GM21786 (cell line): ENCODE results near the gene DDX24.
A peak's percentile ranks its signal among the peaks of the same experiment; 100 is the strongest.

Experiments
- ATAC-seq: cut with Tn5 transposase; IDR thresholded peaks from one replicate; pipeline ENCODE4 v1.9.1; 2021; ENCODE audit not compliant: unreplicated experiment

Gene DDX24

DNA sequence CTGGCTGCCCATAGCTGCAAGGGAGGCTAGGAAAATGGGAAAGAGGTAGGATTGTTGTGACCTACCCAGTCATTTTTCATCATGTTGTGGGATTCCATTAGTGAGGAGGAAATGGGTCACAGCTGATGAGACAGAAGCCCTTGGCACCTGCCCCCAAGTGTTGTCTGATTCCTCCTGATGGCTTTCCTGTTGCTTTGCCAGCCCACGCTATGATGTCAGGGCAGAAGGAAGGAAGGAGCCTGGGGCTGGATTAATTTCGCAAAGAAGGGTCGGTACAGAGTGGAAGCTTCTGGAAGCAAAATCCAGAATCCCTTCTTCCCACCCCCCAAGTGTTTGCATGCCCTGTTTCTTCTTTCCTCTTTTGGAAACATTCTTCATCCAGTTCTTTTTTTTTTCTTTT, 46.1 kb downstream of the DDX24 start:
- no peak for ATAC-seq

DNA sequence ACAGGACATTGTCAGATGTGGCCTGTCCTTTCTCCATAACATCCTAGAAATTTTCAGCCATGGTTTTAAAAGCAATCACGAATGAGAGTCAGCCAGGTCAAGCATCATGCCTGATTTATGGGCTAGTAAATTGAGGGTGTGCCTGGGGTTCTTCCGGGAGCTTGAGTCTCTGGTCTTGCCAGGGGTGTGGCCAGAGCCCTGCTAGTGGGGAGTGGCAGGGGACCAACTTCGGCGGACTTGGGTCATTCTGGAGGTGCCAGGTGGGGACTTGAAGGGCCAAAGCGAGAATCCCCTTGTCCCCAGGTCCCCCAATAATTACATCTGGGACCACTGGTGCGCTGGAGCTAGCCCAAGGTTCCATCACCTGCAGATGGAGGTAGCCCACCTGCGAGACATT, 49.1 kb downstream of the DDX24 start:
- ATAC-seq: no peak

DNA sequence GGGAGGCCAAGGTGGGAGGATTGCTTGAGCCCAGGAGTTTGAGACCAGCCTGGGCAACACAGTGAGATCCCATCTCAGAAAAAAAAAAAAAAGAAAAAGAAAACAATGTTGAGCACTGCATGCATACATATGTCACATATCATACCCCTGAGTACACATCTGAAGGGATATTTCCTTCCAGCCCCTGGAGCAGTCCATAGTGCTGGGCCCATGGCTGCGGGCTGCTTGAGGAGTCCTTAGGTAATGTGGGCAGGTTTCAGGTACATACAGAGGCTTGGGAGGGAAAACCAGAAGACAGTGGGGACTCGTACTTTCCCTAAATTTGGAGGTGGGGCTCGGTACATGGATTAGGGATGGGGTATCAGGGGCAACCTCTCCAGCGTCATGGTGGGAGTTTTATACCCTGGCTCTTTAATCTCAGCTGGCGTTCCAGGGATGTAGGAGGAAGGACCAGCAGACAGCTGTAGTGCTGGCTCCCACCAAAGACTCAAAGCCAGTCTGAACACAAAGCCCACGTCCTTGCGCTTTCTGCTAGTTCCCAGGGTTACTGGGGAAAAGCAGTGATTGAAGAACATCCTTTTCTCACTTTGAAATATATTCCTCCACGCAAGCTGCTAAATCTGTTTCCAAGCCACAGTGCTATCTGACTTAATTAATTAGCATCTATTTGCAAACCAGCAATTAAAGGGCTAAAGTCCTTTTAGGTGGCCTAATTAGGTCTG, 49.7 kb downstream of the DDX24 start:
- ATAC-seq: no peak

DNA sequence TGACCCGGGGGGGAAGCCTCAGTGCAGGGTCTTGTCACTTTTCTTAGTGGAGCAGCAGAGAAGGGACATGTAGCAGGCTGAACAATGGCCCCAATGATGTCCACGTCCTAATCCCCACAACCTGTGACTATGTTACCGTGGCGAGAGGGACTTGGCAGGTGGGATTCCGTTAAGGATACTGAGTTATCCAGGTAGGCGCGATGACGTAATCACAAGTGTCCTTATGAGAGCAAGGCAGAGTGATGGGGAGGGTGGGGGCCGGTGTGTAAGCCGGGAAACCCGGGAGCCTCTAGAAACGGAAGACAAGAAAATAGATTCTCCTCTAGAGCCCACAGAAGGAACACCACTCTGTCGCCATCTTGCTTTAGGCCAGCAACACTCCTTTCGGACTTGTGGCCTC, 50.4 kb downstream of the DDX24 start:
- no peak for ATAC-seq

DNA sequence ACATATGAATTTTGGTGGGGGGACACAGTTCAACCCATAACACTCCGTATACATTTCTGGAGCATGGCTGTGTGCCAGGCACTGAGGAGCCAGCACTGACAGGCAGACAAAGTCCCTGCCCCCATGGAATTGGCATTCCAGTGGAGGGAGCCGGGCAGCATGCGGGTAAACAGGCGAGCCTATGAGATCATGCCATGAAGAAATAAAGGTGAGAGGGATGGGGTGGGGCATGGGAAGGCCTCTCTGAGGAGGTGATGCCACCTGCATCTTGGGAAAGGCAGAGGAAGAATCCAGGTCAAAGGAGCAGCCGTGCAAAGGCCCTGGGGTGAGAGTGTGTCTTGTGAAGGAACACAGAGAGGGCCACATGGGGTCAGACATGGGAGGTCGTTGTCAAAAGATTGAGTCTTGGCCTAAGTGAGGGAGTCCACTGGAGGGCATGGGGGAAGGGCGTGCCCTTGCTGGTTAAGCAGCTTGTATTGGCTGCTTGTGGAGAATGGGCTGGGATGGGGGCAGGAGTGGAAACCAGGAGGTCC, 51.3 kb downstream of the DDX24 start:
- no peak for ATAC-seq

DNA sequence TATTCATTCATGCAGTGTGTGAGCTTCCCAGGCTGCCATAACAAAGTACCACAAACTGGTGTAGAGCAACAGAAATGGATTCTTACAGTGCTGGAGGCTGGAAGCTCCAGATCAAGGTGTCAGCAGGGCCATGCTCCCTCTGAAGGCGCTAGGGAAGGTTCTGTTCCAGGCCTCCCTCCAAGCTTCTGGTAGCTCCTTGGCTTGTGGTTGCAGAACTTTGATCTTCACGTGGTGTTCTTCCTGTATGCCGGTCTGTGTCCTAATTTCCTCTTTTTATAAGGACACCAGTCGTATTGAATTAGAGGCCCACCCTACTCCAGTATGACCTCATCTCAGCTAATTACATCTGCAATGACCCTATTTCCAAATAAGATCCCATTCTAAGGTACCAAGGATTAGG, 51.7 kb downstream of the DDX24 start:
- ATAC-seq: no peak

DNA sequence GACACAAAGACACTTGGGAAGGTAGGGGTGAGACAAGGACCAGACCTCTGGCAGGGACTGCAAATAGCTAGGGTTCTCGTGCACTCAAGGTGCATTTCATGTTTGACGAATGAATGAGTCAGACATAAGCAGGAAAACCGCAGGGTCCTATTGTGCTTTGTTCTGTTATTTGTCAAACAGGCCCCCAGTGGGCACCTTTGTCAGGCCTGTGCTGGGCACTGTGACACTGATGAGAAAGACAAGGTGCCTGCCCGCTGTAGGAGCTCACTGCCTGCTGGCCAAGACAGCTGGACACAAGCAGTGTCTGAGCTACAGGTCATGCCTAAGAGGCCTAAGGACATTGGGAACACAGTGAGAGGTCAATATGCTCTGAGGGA, 52.6 kb downstream of the DDX24 start:
- no peak for ATAC-seq

DNA sequence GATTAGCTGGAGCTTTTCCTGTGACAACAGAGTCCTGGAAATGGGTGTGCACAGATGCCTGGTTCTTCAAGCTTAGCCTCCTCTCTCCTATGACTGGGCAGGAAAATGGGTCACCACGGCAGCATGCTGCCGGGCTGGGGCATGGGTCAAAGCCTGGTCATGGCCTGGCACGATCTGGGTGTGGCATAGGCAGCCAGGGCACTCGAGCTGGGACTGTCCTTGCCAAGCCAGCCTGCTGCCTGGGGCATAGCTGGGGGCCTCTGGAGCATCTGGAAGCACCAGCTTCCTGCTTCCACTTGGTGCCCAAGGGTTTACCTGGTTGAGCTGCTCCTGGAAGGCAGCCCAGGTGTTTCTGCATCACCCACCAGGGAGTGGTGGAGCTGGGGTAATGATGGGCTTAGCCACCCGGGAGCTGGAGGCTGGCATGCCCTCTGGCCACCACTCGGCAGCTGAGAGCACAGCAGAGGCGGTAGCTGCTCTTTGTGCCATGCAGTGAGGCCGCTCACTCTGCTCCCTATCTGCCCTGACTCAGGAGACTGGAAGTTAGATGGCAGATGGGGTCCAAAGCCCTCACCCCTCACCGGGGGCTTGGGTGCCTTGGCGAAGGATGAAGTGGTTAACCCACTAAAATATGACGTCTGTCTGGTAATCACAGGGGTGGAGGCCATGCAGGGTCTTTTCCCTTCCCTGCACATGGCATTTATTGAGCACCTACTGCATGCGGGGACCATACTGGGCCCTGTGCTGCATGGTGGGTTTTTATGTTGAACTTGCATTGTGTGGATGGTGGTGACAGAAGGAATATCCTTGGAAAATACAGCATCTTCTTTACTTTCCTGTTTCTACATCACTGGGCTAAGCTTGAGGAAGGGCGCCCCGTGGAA, 53.2 kb downstream of the DDX24 start:
- no peak for ATAC-seq

DNA sequence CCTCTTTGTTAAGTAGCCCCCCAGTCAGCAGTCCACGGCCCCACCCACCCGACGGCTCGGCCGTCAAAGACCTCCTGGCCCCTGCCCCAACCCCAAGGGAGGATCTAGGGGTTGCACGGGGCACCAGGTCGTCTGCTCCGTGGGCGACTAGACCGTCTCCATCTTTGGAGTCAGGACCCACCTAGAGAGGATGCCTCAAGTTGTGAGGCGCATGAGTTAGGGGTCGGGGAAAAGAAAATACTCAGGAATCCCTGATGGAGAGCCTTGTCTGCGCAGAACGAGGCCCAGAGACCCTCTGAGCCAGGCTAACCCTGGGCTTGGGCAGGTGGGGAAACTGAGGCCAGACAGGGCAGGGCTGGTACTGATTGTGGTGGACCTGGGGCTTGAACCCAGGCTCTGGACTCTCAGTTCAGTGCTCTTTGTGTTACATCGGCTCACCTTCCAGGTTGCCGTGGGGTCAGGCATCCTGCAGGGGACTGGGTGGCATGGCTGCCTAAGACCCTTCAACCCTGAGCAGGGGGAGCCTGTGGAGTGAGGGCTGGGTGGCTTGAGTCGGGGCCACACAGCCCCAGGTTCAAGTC, 54.0 kb downstream of the DDX24 start:
- no peak for ATAC-seq

DNA sequence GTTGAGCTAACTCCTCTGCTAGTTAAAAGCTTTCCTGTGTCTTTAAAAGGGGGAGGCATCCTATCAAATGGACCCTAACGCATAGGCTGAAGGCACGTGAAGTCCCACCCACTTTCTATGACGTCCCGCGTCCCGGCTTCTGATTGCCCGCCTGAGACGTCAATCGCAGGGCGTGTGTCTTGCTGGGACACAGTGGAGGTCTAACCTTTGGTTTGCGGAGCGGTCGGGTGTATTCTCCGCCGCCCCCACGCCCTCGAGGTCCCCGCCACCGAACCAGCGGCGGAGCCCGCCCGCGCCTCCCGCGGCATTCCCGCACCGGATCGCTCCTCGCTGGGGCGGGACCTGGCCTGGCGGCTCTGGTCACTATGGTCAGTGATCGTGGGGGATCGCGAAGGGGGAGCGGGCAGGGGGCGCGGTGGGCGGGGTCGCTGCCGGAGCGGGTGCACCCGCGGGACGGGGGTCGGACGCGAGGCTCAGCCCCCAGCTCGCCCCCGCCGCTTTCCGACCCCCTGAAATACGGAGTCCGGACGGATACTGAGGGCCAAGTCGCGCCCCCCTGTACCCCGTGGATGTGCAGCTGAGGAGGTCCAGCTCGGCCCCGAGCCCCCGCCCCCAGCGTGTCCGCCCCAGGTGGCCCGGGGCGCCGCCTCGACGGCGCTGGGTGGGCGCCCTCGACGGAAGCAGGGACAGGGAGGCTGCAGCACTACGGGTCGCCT, 54.7 kb downstream of the DDX24 start, which contains the start of gene OTUB2:
OTUB2 (plus strand) TSS at position 168 of the 716 bp plus-strand sequence; CDS start at position 366, 198 bp downstream.
- peak; percentile 99 for ATAC-seq

DNA sequence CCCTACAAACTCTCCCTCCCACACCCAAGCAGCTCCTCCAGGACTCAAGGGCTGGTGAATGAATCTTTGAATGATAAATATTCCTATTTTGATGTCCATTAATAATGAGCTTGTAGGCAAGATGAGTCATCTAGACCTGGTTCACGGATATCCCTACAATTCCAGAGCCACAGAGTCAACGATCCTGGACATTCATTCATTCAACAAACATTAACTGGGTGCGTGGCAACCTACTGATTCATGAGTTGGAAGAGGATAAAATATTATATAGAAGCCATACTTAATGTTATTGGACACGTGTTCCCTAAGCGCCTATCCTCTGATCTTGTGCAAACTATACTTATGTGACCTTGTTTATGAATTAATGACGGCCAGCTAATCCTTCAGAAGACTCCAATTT, 55.3 kb downstream of the DDX24 start:
- ATAC-seq: no peak

DNA sequence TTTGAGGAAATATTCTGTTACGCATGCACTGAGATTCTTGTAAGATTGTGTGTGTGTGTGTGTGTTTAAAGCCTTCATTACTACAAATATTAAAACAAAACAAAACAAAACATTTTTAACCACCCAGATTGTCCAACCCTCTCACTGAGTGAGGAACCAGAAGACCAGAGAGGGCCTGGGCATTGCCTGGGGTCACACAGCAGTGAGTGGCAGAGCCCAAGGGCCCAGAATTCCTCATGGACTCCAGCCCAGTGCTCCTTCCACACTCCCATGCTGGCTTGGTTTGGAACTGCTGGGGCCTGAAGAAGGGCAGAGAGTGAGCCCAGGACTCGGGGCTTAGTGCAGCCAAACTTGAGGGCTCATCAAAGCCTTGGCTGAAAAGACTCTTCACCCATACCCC, 56.5 kb downstream of the DDX24 start:
- no peak for ATAC-seq

DNA sequence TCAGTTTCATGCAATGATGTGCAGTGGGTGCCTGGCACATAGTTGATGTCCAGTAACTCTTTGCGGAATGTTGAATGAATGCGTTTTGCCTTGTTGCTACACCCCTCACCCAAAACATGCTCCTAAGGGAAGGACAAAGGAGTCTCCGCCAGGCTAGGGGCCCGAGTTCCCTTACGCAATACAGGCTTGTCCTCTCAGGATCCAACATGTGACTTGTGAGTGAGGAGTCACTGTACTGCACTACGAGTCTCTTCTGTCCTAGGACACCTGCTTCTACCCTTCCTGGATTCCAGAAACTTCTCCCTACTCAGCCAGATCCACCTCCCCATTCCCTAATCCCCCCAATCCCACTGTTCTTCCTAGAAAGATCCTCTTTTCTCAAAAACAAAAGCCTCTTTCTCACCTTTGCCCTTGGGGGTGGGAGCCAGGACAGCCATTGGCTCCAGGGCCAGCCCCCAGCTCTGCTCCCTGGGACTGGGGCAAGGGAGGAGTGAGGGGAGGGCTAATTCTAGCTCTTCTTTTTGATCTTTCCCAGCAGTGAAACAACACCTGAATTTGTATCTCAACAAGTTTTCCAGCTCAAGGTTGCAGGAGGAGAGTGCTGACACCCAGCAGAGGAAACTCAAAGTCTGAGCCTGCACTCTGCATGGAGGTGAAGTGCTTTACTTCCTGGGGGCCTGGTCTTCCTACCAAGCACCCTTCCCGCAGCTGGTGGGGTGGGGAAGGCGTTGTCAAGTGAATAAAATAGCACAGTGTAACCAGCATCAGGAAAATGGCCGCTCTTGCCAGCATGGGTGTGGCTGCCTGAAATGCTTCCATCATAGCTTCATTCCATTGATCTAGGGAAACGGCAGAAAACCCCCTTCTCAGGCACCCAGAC, 58.2 kb downstream of the DDX24 start:
- ATAC-seq: no peak

DNA sequence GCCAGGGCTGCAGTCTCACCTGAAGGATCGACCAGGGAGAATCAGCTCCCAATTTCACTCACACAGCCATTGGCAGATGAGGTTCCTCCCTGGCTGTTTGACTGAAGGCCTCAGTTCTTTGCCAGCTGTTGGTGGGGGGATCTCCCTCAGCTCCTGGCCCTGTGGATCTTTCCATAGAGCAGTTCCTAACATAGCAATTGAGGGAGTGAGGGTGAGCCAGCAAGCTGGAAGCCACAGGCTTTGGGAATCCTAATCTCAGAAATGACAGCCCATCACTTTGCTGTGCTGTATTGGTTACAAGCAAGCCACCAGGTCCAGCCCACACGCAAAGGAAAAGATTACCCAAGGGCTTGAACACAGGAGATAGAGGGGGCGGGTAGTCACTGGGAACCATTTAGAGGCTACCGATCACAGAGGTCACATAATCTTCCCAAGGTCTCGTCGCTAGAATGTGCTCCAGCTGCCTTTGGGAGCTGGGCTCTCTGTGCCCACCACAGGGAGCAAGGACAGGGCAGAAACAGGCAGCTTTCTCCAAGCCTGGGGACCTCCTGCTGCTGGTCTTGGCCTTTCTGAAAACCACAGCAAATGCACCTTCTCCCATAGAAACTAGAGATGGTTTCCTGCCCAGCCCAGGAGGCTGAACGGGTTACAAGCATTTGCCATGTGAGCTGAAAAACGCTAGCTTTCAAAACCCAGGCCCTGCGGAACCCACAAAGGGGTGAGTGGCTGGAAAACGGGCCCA, 59.4 kb downstream of the DDX24 start:
- no peak for ATAC-seq

DNA sequence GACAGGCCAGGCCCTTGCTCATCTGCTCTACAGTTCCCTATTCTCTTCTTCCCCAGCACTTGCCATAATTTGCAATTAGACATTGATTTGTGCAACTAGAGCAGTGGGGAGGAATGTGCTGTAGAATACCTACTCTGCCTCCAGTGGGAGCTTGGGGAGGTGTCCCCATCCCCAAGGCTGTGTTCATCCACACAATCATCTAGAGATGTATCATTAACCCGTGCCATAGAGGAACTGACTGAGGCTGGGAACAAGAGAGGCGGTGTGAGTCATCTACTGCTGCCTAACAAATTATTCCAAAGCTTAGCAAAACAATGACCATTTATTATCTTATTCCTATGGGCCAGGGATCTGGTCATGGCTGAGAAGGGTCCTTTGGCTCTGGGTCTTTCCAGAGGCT, 60.0 kb downstream of the DDX24 start:
- no peak for ATAC-seq

DNA sequence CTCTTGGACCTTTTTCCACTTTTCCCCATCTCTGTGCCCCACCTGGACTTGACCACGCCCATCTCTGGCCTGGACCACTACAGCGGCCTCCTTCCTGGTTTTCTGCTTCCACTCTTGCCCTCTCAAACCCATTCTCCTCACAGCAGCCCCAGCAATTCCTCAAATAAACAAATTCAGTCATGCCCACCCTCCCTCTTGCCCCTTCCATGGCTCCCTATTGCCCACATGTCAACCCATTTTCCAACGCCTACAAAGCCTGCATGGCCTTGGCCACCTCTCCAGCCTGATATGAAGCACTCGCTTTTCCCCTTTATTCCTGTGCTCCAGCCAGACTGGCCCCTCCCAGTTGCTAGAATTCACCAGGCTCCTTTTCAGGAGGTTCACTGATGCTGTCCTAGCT, 60.7 kb downstream of the DDX24 start:
- no peak for ATAC-seq

DNA sequence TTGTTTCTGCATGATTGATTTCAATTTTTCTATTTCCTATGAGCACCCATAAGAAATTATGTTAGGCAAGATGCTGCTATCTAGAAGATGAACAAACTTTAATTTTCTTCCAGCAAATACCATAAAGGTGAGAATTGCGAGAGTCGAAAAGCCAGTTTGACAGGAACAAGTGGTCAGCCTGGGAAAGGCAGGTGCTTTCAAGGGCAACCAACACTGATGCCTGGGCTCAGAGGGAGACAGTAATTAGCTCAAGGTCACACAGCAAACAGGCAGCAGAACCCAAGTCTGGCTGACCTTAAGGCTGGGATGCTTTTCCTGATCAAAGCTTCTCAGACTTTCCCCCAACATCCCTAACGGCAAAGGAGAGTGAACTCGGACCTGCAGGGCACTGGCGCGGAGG, 61.7 kb downstream of the DDX24 start:
- ATAC-seq: no peak

DNA sequence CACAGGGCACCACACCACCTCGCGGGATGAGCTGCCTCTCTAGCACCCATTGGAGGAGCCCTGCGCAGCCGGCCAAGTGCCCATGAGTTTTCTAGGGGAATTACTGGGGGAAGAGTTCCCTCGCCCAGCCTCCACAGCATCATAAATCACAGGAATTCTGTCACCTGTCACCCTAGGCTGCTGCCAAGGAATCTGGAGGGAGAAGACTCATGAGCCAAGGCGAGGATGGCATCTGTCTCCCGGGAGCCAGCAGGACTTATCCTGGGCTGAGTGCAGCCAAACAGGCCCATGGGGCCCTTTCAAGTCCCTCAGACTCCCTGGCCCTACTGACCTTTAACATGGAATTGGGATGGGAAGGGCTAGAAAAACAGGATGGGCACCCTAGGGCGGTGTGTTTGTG, 62.7 kb downstream of the DDX24 start:
- ATAC-seq: no peak

DNA sequence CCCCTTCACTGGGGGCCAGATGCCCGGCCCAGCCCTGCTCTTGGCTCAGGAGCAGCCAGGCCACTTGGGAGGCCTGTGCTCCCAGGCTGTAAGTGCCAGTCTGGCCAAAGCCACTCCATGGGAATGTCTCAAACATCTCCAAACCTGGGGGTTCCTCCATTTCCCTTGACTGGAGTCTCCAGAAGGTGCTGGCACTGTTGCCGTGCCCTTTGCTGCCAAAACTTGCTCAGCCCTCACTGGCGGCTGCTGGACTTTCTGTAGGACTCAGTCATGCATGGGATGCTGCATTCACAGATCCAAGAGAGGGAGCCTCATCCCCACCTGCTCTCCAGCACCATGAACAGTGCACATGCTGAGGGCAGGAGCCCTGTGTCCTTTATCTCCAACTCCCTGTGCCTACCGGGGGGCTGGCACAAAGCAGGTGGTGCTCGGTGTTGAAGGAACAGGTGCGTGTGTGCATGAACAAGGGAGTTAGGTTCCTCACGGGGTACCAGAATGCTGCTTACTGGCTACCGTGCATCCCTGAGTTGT, 64.5 kb downstream of the DDX24 start:
- no peak for ATAC-seq
